ENCODE data around the gene TXNL1. TPM values are rescaled to one million over a fixed set of nuclear protein-coding genes. Genes with fewer than 3 reads are reported as not detected.
"Not testable (repeated sequence)": the region's sequence is repeated elsewhere in the genome, so short reads cannot be mapped to it uniquely, and the experiment has no call there.

Gene TXNL1
- total and polyA plus RNA-seq, 3 donors from 2014 or later = 60.7 to 107 (median 62.6) TPM

- intact Hi-C loops (cut with DNase I; ENCODE audit: low total_unique reads) = no loop called here
Measured at GRCh38 chr18:56661360-56662062, 23.1 kb upstream of the TXNL1 start.

GRCh38 chr18:56660655-56661054, 22.3 kb upstream of the TXNL1 start:
- H3K4me1 ChIP-seq = no peaks in the 10 kb centered on the region
- H3K36me3 ChIP-seq (ENCODE audit: low read depth, missing control alignments) = no peaks in the 10 kb centered on the region
- DNase-seq = no peak
- no peaks in the 10 kb centered on the region for H3K27me3 ChIP-seq
- no peaks in the 10 kb centered on the region for H3K9me3 ChIP-seq
- H3K4me3 ChIP-seq = no peak overlapping the region
- 68 to 95% methylated on average over 1 of the region's 1 CpG for WGBS, 2 donors
- TF ChIP-seq, protein P1, sequence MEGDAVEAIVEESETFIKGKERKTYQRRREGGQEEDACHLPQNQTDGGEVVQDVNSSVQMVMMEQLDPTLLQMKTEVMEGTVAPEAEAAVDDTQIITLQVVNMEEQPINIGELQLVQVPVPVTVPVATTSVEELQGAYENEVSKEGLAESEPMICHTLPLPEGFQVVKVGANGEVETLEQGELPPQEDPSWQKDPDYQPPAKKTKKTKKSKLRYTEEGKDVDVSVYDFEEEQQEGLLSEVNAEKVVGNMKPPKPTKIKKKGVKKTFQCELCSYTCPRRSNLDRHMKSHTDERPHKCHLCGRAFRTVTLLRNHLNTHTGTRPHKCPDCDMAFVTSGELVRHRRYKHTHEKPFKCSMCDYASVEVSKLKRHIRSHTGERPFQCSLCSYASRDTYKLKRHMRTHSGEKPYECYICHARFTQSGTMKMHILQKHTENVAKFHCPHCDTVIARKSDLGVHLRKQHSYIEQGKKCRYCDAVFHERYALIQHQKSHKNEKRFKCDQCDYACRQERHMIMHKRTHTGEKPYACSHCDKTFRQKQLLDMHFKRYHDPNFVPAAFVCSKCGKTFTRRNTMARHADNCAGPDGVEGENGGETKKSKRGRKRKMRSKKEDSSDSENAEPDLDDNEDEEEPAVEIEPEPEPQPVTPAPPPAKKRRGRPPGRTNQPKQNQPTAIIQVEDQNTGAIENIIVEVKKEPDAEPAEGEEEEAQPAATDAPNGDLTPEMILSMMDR (IDR thresholded peaks at IDR 0.05) = no peak
- TF ChIP-seq POLR2A (IDR thresholded peaks at IDR 0.05) = no peak
- H3K27ac ChIP-seq = no peak overlapping the region
- intact Hi-C loops (cut with DNase I; ENCODE audit: low total_unique reads) = no loop called here

More at GRCh38 chr18:56661360-56662062, 23.1 kb upstream of the TXNL1 start:
- no peak overlapping the region for H3K4me3 ChIP-seq
- WGBS, 2 donors = 24 to 25% methylated on average over 2 of the region's 2 CpGs
- H3K27ac ChIP-seq = no peak overlapping the region
- TF ChIP-seq, protein P1 (IDR thresholded peaks at IDR 0.05) = no peak
- no peak for TF ChIP-seq POLR2A (IDR thresholded peaks at IDR 0.05)
- H3K36me3 ChIP-seq (ENCODE audit: low read depth, missing control alignments) = no peaks in the 10 kb centered on the region
- DNase-seq = no peak
- H3K4me1 ChIP-seq = no peaks in the 10 kb centered on the region
- H3K9me3 ChIP-seq = no peaks in the 10 kb centered on the region
- no peaks in the 10 kb centered on the region for H3K27me3 ChIP-seq

DNA sequence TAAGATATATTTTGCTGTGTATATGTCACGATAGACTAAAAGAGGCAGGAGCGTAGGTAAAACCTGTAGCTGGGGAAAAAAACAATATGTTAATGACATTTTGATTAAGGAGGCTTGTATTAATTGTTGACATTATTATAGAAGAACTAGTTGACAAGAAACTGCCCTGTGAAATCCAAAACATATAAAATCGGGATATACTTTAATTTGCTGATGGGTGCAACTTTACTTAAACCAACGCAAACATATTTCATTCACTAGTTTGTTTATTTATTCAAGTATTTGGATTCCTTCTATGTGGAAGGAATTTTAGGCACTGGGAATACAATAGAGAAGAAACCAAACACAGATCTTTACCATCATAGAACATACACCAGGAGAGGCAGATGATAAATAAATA, 20.7 kb upstream of the TXNL1 start:
- Histone ChIP-seq H3K27ac (no peak overlapping the region), H3K27me3 (no peaks in the 10 kb centered on the region), H3K9me3 (no peaks in the 10 kb centered on the region), H3K4me1 (no peaks in the 10 kb centered on the region), H3K36me3 (ENCODE audit: low read depth, missing control alignments) (no peaks in the 10 kb centered on the region), H3K4me3 (no peak overlapping the region)
- intact Hi-C loops (cut with DNase I; ENCODE audit: low total_unique reads) = no loop called here
- TF ChIP-seq POLR2A (IDR thresholded peaks at IDR 0.05) = no peak
- TF ChIP-seq, protein P1 (IDR thresholded peaks at IDR 0.05) = no peak
- DNase-seq = no peak
- WGBS, 2 donors = 95 to 97% methylated on average over 4 of the region's 4 CpGs

DNA sequence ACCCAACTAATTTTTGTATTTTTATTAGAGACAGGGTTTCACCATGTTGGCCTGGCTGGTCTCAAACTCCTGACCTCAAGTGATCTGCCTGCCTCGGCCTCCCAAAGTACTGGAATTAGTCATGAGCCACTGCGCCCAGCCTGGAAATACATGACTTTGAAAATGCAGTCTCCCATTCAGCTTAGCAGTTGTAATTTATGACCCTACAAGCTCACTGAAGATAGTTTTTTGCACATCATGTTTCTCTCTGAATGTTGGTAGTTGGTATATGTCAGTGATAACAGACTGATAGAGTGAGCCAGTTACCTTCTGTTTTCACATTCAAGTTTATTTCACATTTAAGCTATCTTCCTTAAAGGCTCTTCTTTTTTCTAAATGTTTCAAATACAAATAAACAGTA, 19.9 kb upstream of the TXNL1 start:
- Histone ChIP-seq H3K4me3 (no peak overlapping the region), H3K27me3 (no peaks in the 10 kb centered on the region), H3K9me3 (no peaks in the 10 kb centered on the region), H3K36me3 (ENCODE audit: low read depth, missing control alignments) (no peaks in the 10 kb centered on the region), H3K27ac (no peak overlapping the region), H3K4me1 (no peaks in the 10 kb centered on the region)
- intact Hi-C loops (cut with DNase I; ENCODE audit: low total_unique reads) = no loop called here
- 91 to 100% methylated on average over 2 of the region's 2 CpGs for WGBS, 2 donors
- DNase-seq = no peak
- no peak for TF ChIP-seq POLR2A (IDR thresholded peaks at IDR 0.05)
- TF ChIP-seq, protein P1 (IDR thresholded peaks at IDR 0.05) = no peak

DNA sequence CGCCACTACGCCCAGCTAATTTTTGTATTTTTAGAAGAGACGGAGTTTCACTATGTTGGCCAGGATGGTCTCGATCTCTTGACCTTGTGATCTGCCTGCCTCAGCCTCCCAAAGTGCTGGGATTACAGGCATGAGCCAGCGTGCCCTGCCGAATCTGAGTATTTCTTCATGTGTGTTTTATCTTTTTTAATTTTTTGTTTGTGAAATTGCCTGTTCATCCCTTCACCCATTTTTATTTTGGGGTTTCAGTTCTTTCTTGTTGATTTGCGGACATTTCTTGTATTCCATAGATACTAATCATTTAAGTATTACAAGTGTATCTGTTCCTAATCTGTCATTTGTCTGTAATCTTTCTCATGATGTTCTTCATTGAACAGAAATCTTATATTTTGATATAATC, 15.9 kb upstream of the TXNL1 start:
- H3K27ac ChIP-seq; H3K36me3 ChIP-seq (ENCODE audit: low read depth, missing control alignments); H3K9me3 ChIP-seq; DNase-seq; H3K27me3 ChIP-seq; H3K4me1 ChIP-seq; intact Hi-C loops (cut with DNase I; ENCODE audit: low total_unique reads); H3K4me3 ChIP-seq: not testable (repeated sequence)
- WGBS, 2 donors = 96% methylated on average over 7 of the region's 7 CpGs
